Mammary epithelial cell (primary cell): Measurements from ENCODE around the gene AMZ1.

Source experiments
- CTCF ChIP-seq, 2 donors: IDR thresholded peaks in 1 of 2; conservative IDR thresholded peaks in 1 of 2; 2 replicates each; pipeline ENCODE4 v1.5.1; 2011 to 2012; ENCODE audit warnings: inconsistent platforms in 2 of 2, low read length in 2 of 2, mild to moderate bottlenecking in 2 of 2, control low read depth in 1 of 2, low read depth in 1 of 2; ENCODE audit not compliant: insufficient read depth in 1 of 2; ENCODE audit errors: extremely low read depth in 1 of 2
- EZH2 ChIP-seq: IDR thresholded peaks from 2 replicates; pipeline ENCODE4 v1.6.1; 2012; ENCODE audit warnings: low read length, inconsistent platforms, borderline replicate concordance

GRCh38 chr7:2680792-2681490, 7.1 kb upstream of the AMZ1 start:
- TF ChIP-seq CTCF (conservative IDR thresholded peaks at IDR 0.05 in 1 of 2, IDR thresholded peaks at IDR 0.05 in 1 of 2; ENCODE audit: extremely low read depth in 1 of 2, insufficient read depth in 1 of 2, low read depth in 1 of 2, low read length in 2 of 2) (peak; percentile 70 to 81), EZH2 (no peak)
